GM12878 (cell line): Measurements from ENCODE around the gene HDAC7. TPM values are rescaled to one million over a fixed set of nuclear protein-coding genes. Genes with fewer than 3 reads are reported as not detected.

Experiments used
- ATAC-seq: fragments of 200-7000 bp; cut with Tn5 transposase; 3 replicates; pipeline ENCODE4 v1.9.1; 2020; ENCODE audit warnings: mild to moderate bottlenecking, moderate library complexity
- BruUV-seq: library from RNA; stranded (reverse); fragments of 400-500 nt; replicated peaks from 2 replicates; lab custom pipeline; 2021; lab: Mats Ljungman, UMichigan
- CTCF ChIA-PET: fragments of 300-600 bp; sonication (Branson Sonifier 250); formaldehyde crosslinking; extraction: SDS; loops from one replicate; lab custom pipeline; 2021; ENCODE audit warnings: inconsistent platforms; lab: Yijun Ruan, JAX
- POLR2A ChIA-PET: fragments of 350-600 bp; formaldehyde crosslinking; extraction: SDS; loops from one replicate; lab custom pipeline; 2021; ENCODE audit warnings: inconsistent platforms; lab: Charles Lee
- RAD21 ChIA-PET: fragments of 300-600 bp; sonication (Branson Sonifier 250); formaldehyde crosslinking; loops from one replicate; lab custom pipeline; 2023; ENCODE audit warnings: antibody characterized with exemption; ENCODE audit not compliant: unreplicated experiment; lab: Charles Lee
- SMC1A ChIA-PET: fragments of 300-600 bp; sonication (Branson Sonifier 250); formaldehyde crosslinking; loops from one replicate; lab custom pipeline; 2023; ENCODE audit not compliant: unreplicated experiment, uncharacterized antibody; lab: Charles Lee
- DNase-seq: peaks from one replicate; pipeline ENCODE4 v3.0.0-alpha.2; 2011; ENCODE audit warnings: low read depth, low spot score
- FAIRE-seq: peaks from 3 replicates; lab custom pipeline; 2011; peaks lifted over from hg19 to GRCh38; lab: Jason Lieb, UNC
- H2AFZ ChIP-seq: 2 replicates; pipeline ENCODE4 v1.6.0; 2011; ENCODE audit warnings: low read depth, low read length, control low read depth; ENCODE audit not compliant: control insufficient read depth
- H3K27ac ChIP-seq: 2 replicates; pipeline ENCODE4 v1.5.1; 2011; ENCODE audit warnings: control low read depth; ENCODE audit not compliant: control insufficient read depth, insufficient read depth
- H3K27me3 ChIP-seq, 2 experiments: replicated peaks in 1 of 2; 2 replicates each; pipeline versions ENCODE4 v1.6.0 to v1.6.1; 2011; ENCODE audit warnings: low read length in 1 of 2; ENCODE audit not compliant: control insufficient read depth in 2 of 2, insufficient read depth in 2 of 2
- H3K36me3 ChIP-seq, 2 experiments: 2 replicates each; pipeline ENCODE4 v1.5.1; 2011; ENCODE audit warnings: low read length in 1 of 2; ENCODE audit not compliant: control insufficient read depth in 2 of 2, insufficient read depth in 2 of 2
- H3K4me1 ChIP-seq: 2 replicates; pipeline ENCODE4 v1.6.1; 2011; ENCODE audit warnings: mild to moderate bottlenecking, low read length, moderate library complexity, mixed read lengths; ENCODE audit not compliant: control insufficient read depth, insufficient read depth
- H3K4me2 ChIP-seq: 2 replicates; pipeline ENCODE4 v1.6.0; 2011; ENCODE audit warnings: control low read depth; ENCODE audit not compliant: control insufficient read depth, insufficient read depth
- H3K4me3 ChIP-seq: fragments of 200-600 bp; sonication (generic); 2 replicates; pipeline ENCODE4 v1.5.1; 2016
- H3K79me2 ChIP-seq: 2 replicates; pipeline ENCODE4 v1.6.0; 2011; ENCODE audit warnings: low read length; ENCODE audit not compliant: control insufficient read depth, insufficient read depth
- H3K9ac ChIP-seq: 2 replicates; pipeline ENCODE4 v1.8.0; 2011; ENCODE audit warnings: low read length, control low read depth, mixed read lengths; ENCODE audit not compliant: control insufficient read depth, insufficient read depth
- H3K9me3 ChIP-seq: replicated peaks from 3 replicates; pipeline ENCODE4 v1.5.1; 2011; ENCODE audit warnings: mild to moderate bottlenecking, low read length; ENCODE audit not compliant: control insufficient read depth, insufficient read depth
- H4K20me1 ChIP-seq: 2 replicates; pipeline ENCODE4 v1.6.0; 2011; ENCODE audit not compliant: control insufficient read depth, insufficient read depth
- CBX3 ChIP-seq: fragments of 200-600 bp; sonication (generic); IDR thresholded peaks from 2 replicates; pipeline ENCODE4 v1.6.1; 2016; ENCODE audit warnings: low read depth, borderline replicate concordance
- E2F4 ChIP-seq: IDR thresholded peaks from 2 replicates; pipeline ENCODE4 v1.6.1; 2012; ENCODE audit warnings: low read depth, low read length, improper control_type of control experiment
- ETV6 ChIP-seq, 2 experiments: fragments of 450-650 bp in 1 of 2; IDR thresholded peaks in 1 of 2; conservative IDR thresholded peaks in 1 of 2; 2 replicates each; pipeline ENCODE4 v1.6.1; 2014; ENCODE audit warnings: antibody characterized with exemption in 1 of 2, borderline replicate concordance in 1 of 2, low read depth in 1 of 2, mild to moderate bottlenecking in 1 of 2, moderate library complexity in 1 of 2
- FOXM1 ChIP-seq: IDR thresholded peaks from 2 replicates; pipeline ENCODE4 v1.6.1; 2012; ENCODE audit warnings: low read depth, mild to moderate bottlenecking, inconsistent platforms, low read length, moderate library complexity
- MTA2 ChIP-seq: fragments of 450-650 bp; IDR thresholded peaks from 2 replicates; pipeline ENCODE4 v1.6.1; 2016; ENCODE audit warnings: low read depth, mild to moderate bottlenecking, moderate library complexity
- MXI1 ChIP-seq: fragments of 150-350 bp; IDR thresholded peaks from 2 replicates; pipeline ENCODE4 v1.6.1; 2011; ENCODE audit warnings: low read depth, mild to moderate bottlenecking, inconsistent platforms, low read length, improper control_type of control experiment
- NR2C2 ChIP-seq: IDR thresholded peaks from 2 replicates; pipeline ENCODE4 v1.6.1; 2011; ENCODE audit warnings: borderline replicate concordance, low read depth; ENCODE audit not compliant: control insufficient read depth, insufficient read length
- PAX8 ChIP-seq: fragments of 450-650 bp; IDR thresholded peaks from 2 replicates; pipeline ENCODE4 v1.6.1; 2017; ENCODE audit warnings: mild to moderate bottlenecking, moderate library complexity
- TARDBP ChIP-seq: IDR thresholded peaks from 2 replicates; pipeline ENCODE4 v1.6.1; 2016; ENCODE audit warnings: borderline replicate concordance
- TCF3 ChIP-seq: IDR thresholded peaks from 2 replicates; pipeline ENCODE4 v1.6.1; 2012; ENCODE audit warnings: low read depth, mild to moderate bottlenecking, low read length, borderline replicate concordance; ENCODE audit not compliant: insufficient read depth
- ZBTB33 ChIP-seq: fragments of 450-650 bp; IDR thresholded peaks from 2 replicates; pipeline ENCODE4 v1.6.1; 2017; ENCODE audit warnings: mild to moderate bottlenecking
- ZSCAN29 ChIP-seq: fragments of 450-650 bp; IDR thresholded peaks from 2 replicates; pipeline ENCODE4 v1.6.1; 2017; ENCODE audit warnings: mild to moderate bottlenecking, moderate library complexity
- WGBS: methylation state at CpG from one replicate; pipeline ENCODE4 v1.1.6; 2016; ENCODE audit warnings: low lambda C conversion rate; ENCODE audit not compliant: insufficient replicate concordance, insufficient coverage; ENCODE audit errors: missing lambda C conversion rate; 5-methylcytosine and 5-hydroxymethylcytosine counted together
- in situ Hi-C: fragments of 300-500 bp; cut with MboI; formaldehyde crosslinking; loops from 9 replicates; pipeline ENCODE4 v1.14.3; 2018; ENCODE audit warnings: mixed read lengths
- intact Hi-C: fragments of 100-400 bp; cut with micrococcal nuclease; formaldehyde crosslinking; loops from one replicate; pipeline ENCODE4 v1.14.2; 2022; ENCODE audit not compliant: unreplicated experiment
- polyA plus RNA-seq, 11 experiments: library from polyadenylated mRNA; depleted of rRNA in 4 of 11; unstranded in 6 of 11; stranded (reverse) in 5 of 11; fragments of >200 nt; fragmentation: Nextera tagmentation in 4 of 11; fragmentation: Illumina TruSeq in 1 of 11; extraction: Ambion mirVana in 4 of 11; extraction: Trizol in 1 of 11; gene quantifications; 1 replicate in 1 of 11; 2 replicates in 10 of 11; pipeline versions ENCODE4 v1.2.1 to v1.2.3, GENCODE V29; 2011 to 2016; ENCODE audit warnings: inconsistent platforms in 2 of 11, missing spikeins in 2 of 11, low read depth in 1 of 11
- total RNA-seq, 4 experiments: library from RNA; depleted of rRNA in 3 of 4; stranded (reverse); fragments of >200 nt in 3 of 4; fragmentation: Illumina TruSeq in 1 of 4; extraction: Trizol in 1 of 4; gene quantifications; 2 replicates each; pipeline versions ENCODE4 v1.2.1 to v1.2.3, GENCODE V29; 2013 to 2021

Gene HDAC7
- total and polyA plus RNA-seq, 10 of the 15 experiments (the other 5 are each of a cell fraction or from before 2014, with no cell fraction given) = 0.47 to 18.3 (median 5.4) TPM

- Histone ChIP-seq H3K4me1 (peaks cover 17% of the 10 kb centered on the region; the same call in 1 of the 2 replicates), H2AFZ (peak overlapping the region; percentile 85), H3K27ac (no peak overlapping the region), H3K27me3 (no peaks in the 10 kb centered on the region), H3K79me2 (no peaks in the 10 kb centered on the region), H3K9me3 (no peaks in the 10 kb centered on the region), H3K4me3 (peak overlapping the region; percentile 80), H3K4me2 (peak overlapping the region; percentile 77), H3K9ac (0 out of 2 replicates have a peak overlapping the region, but pooled peaks have one; percentile 52), H4K20me1 (no peaks in the 10 kb centered on the region), H3K36me3 (no peaks in the 10 kb centered on the region)
- no TSS peak for BruUV-seq
- RAD21 ChIA-PET = interaction anchor here (0.9 to 9.0 kb wide), 3 partner anchors 33 to 64 kb away, joined by 3 to 120 read pairs (median 5); no protein-coding TSS in a partner anchor
- 68% methylated on average over 13 of the region's 14 CpGs for WGBS
- SMC1A ChIA-PET = interaction anchor here (1.0 to 11.3 kb wide), 2 partner anchors 15 to 32 kb away, joined by 3 to 139 read pairs; partner anchors contain the start of gene RAPGEF3
- no peak for TF ChIP-seq NR2C2
- TF ChIP-seq CBX3 = no peak
- TF ChIP-seq ETV6 (conservative IDR thresholded peaks at IDR 0.05 in 1 of 2, IDR thresholded peaks at IDR 0.05 in 1 of 2; ENCODE audit: borderline replicate concordance in 1 of 2, low read depth in 1 of 2) = no peak
- TF ChIP-seq TARDBP = no peak
- no peak for TF ChIP-seq ZSCAN29
- no peak for TF ChIP-seq FOXM1
- no peak for TF ChIP-seq TCF3
- no peak for TF ChIP-seq PAX8
- no peak for TF ChIP-seq ZBTB33
- no peak for TF ChIP-seq E2F4
- TF ChIP-seq MTA2 = no peak
- TF ChIP-seq MXI1 = no peak
- CTCF ChIA-PET = interaction anchor here (0.6 to 19.3 kb wide), 8 partner anchors 9 to 63 kb away, joined by 3 to 814 read pairs (median 14); partner anchors contain the start of gene RAPGEF3
- POLR2A ChIA-PET = interaction anchor here (0.9 kb wide), 1 partner anchor 33 kb away, joined by 3 read pairs; no protein-coding TSS in a partner anchor
- in situ Hi-C loops (no loop called here), intact Hi-C loops (loop anchor here (10.0 kb wide), 1 partner anchor 739 kb away; no protein-coding TSS in a partner anchor)
- FAIRE-seq (no peak), ATAC-seq (no peak; the same call in 2 of the 3 replicates), DNase-seq (no peak)
These were observed 45.7 kb downstream of the HDAC7 start for GRCh38 chr12:47773858-47774580.
